LoVo (cell line): ENCODE measurements around the gene MUC6.
"Not testable (repeated sequence)": the region's sequence is repeated elsewhere in the genome, so short reads cannot be mapped to it uniquely, and the experiment has no call there.

ENCODE experiments used
- DNase-seq: peaks from one replicate; pipeline ENCODE4 v3.0.0-alpha.2; 2016; ENCODE audit warnings: low spot score

Gene MUC6

GRCh38 chr11:986270-986951 is 50.1 kb downstream of the MUC6 start:
- DNase-seq = no peak

- DNase-seq = no peak
Observed at GRCh38 chr11:985848-986247, 50.7 kb downstream of the MUC6 start.

- DNase-seq = no peak
Observed at GRCh38 chr11:985406-985805, 51.1 kb downstream of the MUC6 start.

GRCh38 chr11:984546-984945 is 52.0 kb downstream of the MUC6 start:
- DNase-seq = no peak

GRCh38 chr11:981764-982163 is 54.8 kb downstream of the MUC6 start:
- no peak for DNase-seq

- DNase-seq = no peak
Observed at GRCh38 chr11:980438-981357, 55.8 kb downstream of the MUC6 start.

GRCh38 chr11:978781-979180 is 57.7 kb downstream of the MUC6 start:
- DNase-seq = no peak

- DNase-seq = no peak
Observed at GRCh38 chr11:977830-978720, 58.4 kb downstream of the MUC6 start.

- no peak for DNase-seq
Observed at GRCh38 chr11:976431-977160, 59.9 kb downstream of the MUC6 start.

- no peak for DNase-seq
Observed at GRCh38 chr11:975827-976226, 60.7 kb downstream of the MUC6 start.

- not testable (repeated sequence) for DNase-seq
Observed at GRCh38 chr11:975376-975775, 61.1 kb downstream of the MUC6 start.

- DNase-seq = no peak
Observed at GRCh38 chr11:973237-973636, 63.3 kb downstream of the MUC6 start.

GRCh38 chr11:972523-973211 is 63.9 kb downstream of the MUC6 start:
- DNase-seq = no peak

- no peak for DNase-seq
Observed at GRCh38 chr11:971731-972365, 64.7 kb downstream of the MUC6 start.

GRCh38 chr11:971092-971690 is 65.3 kb downstream of the MUC6 start:
- DNase-seq = no peak

GRCh38 chr11:970319-970871 is 66.1 kb downstream of the MUC6 start:
- DNase-seq = no peak

- no peak for DNase-seq
Observed at GRCh38 chr11:969651-970205, 66.8 kb downstream of the MUC6 start.

- no peak for DNase-seq
Observed at GRCh38 chr11:968822-969221, 67.7 kb downstream of the MUC6 start.

- DNase-seq = no peak
Observed at GRCh38 chr11:967995-968751, 68.3 kb downstream of the MUC6 start.
